Esophagus squamous epithelium (tissue), 5 donors: Measurements from ENCODE around the gene IL20. TPM values are rescaled to one million over a fixed set of nuclear protein-coding genes. Genes with fewer than 3 reads are reported as not detected.

Source experiments
- DNase-seq: peaks from one replicate; lab custom pipeline; 2025; lab: John Stamatoyannopoulos, UW
- H3K27ac ChIP-seq, 4 donors: fragments of 200-600 bp; sonication (generic); one replicate each; pipeline ENCODE4 v1.5.1; 2016 to 2019; ENCODE audit warnings: mild to moderate bottlenecking in 1 of 4
- H3K27me3 ChIP-seq, 4 donors: fragments of 200-600 bp; sonication (generic); 1 replicate in 3 of 4; 2 replicates in 1 of 4; pipeline versions ENCODE4 v1.5.1 to v1.6.0; 2017 to 2021; ENCODE audit warnings: antibody characterized with exemption in 1 of 4
- H3K36me3 ChIP-seq, 3 donors: fragments of 200-600 bp; sonication (generic); one replicate each; pipeline ENCODE4 v1.5.1; 2016 to 2019
- H3K4me1 ChIP-seq, 3 donors: fragments of 200-600 bp; sonication (generic); one replicate each; pipeline ENCODE4 v1.5.1; 2017 to 2019
- H3K4me3 ChIP-seq, 4 donors: fragments of 200-600 bp; sonication (generic); 1 replicate in 3 of 4; 2 replicates in 1 of 4; pipeline ENCODE4 v1.5.1; 2016 to 2019; ENCODE audit warnings: mild to moderate bottlenecking in 2 of 4, moderate library complexity in 1 of 4
- H3K9me3 ChIP-seq, 3 donors: fragments of 200-600 bp; sonication (generic); one replicate each; pipeline ENCODE4 v1.5.1; 2016 to 2019
- POLR2A ChIP-seq, 4 donors: fragments of 450-650 bp; IDR thresholded peaks; one replicate each; pipeline ENCODE4 v1.6.1; 2017; ENCODE audit warnings: antibody characterized with exemption in 4 of 4, mild to moderate bottlenecking in 4 of 4, moderate library complexity in 3 of 4
- WGBS, 2 donors: methylation state at CpG; one replicate each; pipeline ENCODE4 v1.1.5; 2018; 5-methylcytosine and 5-hydroxymethylcytosine counted together
- intact Hi-C: fragments of 100-400 bp; cut with DNase I; formaldehyde crosslinking; loops from one replicate; pipeline ENCODE4 v1.15.0; 2022
- total RNA-seq, 4 donors: library from RNA; depleted of rRNA; stranded (reverse); fragments of >200 nt; gene quantifications; one replicate each; pipeline ENCODE4 v1.1.0, GENCODE V29; 2016
- TF ChIP-seq, protein P1 (sequence below), 6 experiments: fragments of 450-650 bp in 4 of 6; fragments of 200-600 bp in 2 of 6; sonication (generic) in 2 of 6; IDR thresholded peaks; one replicate each; pipeline ENCODE4 v1.5.1; 2016 to 2019; ENCODE audit warnings: antibody characterized with exemption in 6 of 6, mild to moderate bottlenecking in 4 of 6, moderate library complexity in 4 of 6
- donor health status: DM: yes; HTN: yes; CAD: no.

Gene IL20
- total RNA-seq, 4 donors from 2014 or later = 1.1 TPM; not detected in 3

DNA sequence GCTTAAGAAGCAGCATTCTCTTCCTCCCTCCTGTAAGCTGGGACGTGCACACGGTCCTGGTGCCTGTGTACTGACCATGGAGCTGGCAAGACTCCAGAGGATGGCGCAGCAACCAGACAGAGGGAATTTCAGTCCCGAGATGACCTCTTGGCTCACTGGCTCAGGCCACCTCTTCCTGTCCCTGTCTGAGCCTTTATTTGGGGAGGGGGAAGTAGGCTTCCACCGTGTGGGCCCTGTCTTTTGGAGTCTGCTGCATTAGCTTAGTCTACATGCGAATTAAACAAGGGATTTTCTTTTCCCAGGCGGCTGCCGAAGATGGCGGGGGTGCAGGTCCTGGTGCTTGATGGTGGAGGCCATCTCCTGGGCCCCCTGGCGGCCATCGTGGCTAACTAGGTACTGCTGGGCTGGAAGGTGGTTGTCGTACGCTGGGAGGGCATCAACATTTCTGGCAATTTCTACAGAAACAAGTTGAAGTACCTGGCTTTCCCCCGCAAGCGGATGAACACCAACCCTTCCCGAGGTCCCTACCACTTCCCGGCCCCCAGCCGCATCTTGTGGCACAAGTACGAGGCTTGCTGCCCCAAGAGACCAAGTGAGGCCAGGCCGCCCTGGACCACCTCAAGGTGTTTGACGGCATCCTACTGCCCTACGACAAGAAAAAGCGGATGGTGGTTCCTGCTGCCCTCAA, 42.0 kb downstream of the IL20 start:
- no peaks in the 10 kb centered on the region for H3K36me3 ChIP-seq
- TF ChIP-seq, protein P1, sequence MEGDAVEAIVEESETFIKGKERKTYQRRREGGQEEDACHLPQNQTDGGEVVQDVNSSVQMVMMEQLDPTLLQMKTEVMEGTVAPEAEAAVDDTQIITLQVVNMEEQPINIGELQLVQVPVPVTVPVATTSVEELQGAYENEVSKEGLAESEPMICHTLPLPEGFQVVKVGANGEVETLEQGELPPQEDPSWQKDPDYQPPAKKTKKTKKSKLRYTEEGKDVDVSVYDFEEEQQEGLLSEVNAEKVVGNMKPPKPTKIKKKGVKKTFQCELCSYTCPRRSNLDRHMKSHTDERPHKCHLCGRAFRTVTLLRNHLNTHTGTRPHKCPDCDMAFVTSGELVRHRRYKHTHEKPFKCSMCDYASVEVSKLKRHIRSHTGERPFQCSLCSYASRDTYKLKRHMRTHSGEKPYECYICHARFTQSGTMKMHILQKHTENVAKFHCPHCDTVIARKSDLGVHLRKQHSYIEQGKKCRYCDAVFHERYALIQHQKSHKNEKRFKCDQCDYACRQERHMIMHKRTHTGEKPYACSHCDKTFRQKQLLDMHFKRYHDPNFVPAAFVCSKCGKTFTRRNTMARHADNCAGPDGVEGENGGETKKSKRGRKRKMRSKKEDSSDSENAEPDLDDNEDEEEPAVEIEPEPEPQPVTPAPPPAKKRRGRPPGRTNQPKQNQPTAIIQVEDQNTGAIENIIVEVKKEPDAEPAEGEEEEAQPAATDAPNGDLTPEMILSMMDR (IDR thresholded peaks at IDR 0.05) = peak in 1 of 6 experiments; percentile 14
- no peak for TF ChIP-seq POLR2A (IDR thresholded peaks at IDR 0.05)
- no peak for DNase-seq
- no peak overlapping the region for H3K27ac ChIP-seq
- peaks cover 11 to 35% (median 12%) of the 10 kb centered on the region in 3 donors for H3K4me1 ChIP-seq
- H3K4me3 ChIP-seq = no peak overlapping the region
- peaks cover 0 to 21% (median 0%) of the 10 kb centered on the region in 4 donors for H3K27me3 ChIP-seq
- intact Hi-C loops = no loop called here
- H3K9me3 ChIP-seq = no peaks in the 10 kb centered on the region
- WGBS, 2 donors = 65 to 92% methylated on average over 4 to 14 of the region's 23 CpGs

DNA sequence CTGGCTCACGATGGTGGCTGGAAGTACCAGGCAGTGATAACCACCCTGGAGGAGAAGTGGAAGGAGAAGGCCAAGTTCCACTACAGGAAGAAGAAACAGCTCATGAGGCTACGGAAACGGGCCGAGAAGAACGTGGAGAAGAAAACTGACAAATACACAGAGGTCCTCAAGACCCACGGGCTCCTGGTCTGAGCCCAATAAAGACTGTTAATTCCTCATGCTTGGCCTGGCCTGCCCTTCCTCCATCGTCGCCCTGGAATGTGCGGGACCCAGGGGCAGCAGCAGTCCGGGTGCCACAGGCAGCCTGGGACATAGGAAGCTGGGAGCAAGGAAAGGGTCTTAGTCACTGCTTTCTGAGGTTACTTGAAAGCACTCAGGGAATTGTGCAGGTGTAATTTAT, 42.6 kb downstream of the IL20 start:
- Histone ChIP-seq H3K9me3 (no peaks in the 10 kb centered on the region), H3K27me3 (peaks cover 0 to 26% (median 0%) of the 10 kb centered on the region in 4 donors), H3K4me3 (no peak overlapping the region), H3K36me3 (no peaks in the 10 kb centered on the region), H3K4me1 (peaks cover 11 to 36% (median 12%) of the 10 kb centered on the region in 3 donors), H3K27ac (no peak overlapping the region)
- intact Hi-C loops = no loop called here
- DNase-seq = no peak
- TF ChIP-seq, protein P1 (IDR thresholded peaks at IDR 0.05) = no peak
- TF ChIP-seq POLR2A (IDR thresholded peaks at IDR 0.05) = no peak
- WGBS, 2 donors = 93 to 96% methylated on average over 9 to 10 of the region's 10 CpGs

DNA sequence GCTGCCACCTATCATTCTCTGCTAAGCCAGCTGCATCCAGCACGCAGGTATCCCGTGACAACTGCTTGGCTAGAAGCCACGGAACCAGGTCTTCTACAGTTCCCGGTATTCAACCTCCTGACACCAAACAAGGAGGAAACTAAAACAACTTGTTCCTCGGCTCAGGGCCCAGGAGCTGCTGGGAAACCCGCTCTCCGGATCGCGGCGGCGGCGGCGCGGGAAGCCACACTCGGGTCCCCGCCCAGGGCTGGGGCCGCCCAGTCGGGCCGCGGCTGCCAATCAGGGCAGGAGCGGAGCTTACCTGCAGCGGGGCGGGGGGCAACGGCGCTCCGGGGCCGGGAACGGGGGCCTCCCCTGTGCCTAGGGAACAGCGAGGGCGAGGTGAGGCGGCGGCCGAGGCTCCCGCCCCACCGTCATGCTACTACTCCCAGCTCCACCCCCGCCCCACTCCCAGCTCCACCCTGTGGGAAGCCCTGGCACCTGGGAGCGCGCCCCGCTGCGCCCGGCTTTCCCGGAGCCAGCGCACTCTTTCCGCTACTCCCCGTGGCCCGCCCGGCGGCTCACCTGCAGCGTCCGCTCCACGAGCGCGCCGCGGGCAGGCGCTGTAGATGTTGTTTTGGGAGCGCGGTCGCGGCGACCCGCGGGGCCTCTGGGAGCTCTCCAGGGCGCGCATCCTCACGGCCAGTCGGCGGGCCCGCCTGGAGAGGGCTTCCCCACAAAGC, 43.9 kb downstream of the IL20 start:
- Histone ChIP-seq H3K4me3 (peak overlapping the region; percentile 36 to 74 (median 51)), H3K27me3 (peaks cover 0 to 26% (median 0%) of the 10 kb centered on the region in 4 donors), H3K4me1 (peaks cover 11 to 36% (median 12%) of the 10 kb centered on the region in 3 donors), H3K27ac (peak overlapping the region; percentile 62 to 87 (median 75)), H3K36me3 (no peaks in the 10 kb centered on the region), H3K9me3 (no peaks in the 10 kb centered on the region)
- TF ChIP-seq, protein P1 (IDR thresholded peaks at IDR 0.05) = no peak
- intact Hi-C loops = no loop called here
- WGBS, 2 donors = 0 to 2% methylated on average over 2 to 24 of the region's 69 CpGs
- DNase-seq = no peak

DNA sequence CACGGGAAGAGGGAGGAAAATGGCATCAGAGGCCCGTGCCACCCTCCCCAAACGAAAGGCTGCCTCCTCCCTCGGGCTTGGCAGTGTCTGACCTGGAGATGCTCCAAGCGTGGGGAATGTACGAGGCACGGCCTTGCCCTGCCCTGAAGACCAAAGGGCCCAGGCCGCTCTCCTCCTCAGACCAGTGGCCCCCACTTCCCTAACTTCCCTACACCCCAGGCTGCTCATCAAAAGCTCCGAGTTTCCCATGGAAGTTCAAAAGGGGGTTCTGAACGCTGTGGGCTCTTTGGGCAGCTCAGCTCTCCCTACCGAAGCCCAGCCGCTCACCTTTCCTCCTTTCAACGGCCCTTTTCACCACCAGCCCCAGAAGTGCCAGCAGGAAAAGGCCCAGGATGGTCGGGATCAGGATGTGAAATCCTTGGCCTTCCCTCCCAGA, 44.5 kb downstream of the IL20 start:
- peaks cover 0 to 26% (median 0%) of the 10 kb centered on the region in 4 donors for H3K27me3 ChIP-seq
- intact Hi-C loops = loop anchor here (5.0 kb wide), 1 partner anchor 173 kb away; no protein-coding TSS in a partner anchor
- no peaks in the 10 kb centered on the region for H3K36me3 ChIP-seq
- peak overlapping the region; percentile 62 to 87 (median 75) for H3K27ac ChIP-seq
- peak overlapping the region; percentile 36 to 74 (median 51) for H3K4me3 ChIP-seq
- WGBS, 2 donors = 38 to 40% methylated on average over 1 to 10 of the region's 14 CpGs
- DNase-seq = no peak
- TF ChIP-seq, protein P1 (IDR thresholded peaks at IDR 0.05) = no peak
- no peak for TF ChIP-seq POLR2A (IDR thresholded peaks at IDR 0.05)
- H3K4me1 ChIP-seq = peaks cover 11 to 36% (median 12%) of the 10 kb centered on the region in 3 donors
- no peaks in the 10 kb centered on the region for H3K9me3 ChIP-seq
